DMS114 treated with DMSO at 0.1 percent for 48 hours (cell line): ENCODE data around the gene ZNF362.
"Not testable (repeated sequence)": the region's sequence is repeated elsewhere in the genome, so short reads cannot be mapped to it uniquely, and the experiment has no call there.

Experiments
- DNase-seq: peaks from one replicate; lab custom pipeline; 2025; ENCODE audit not compliant: unreplicated experiment; lab: John Stamatoyannopoulos, UW

ZNF362 gene

GRCh38 chr1:33256471-33257206 is at the start of gene ZNF362:
Gene ZNF362, plus strand, starts transcription at chr1:33256492. Its CDS starts 14,083 bp downstream, at chr1:33270575.
- DNase-seq, result peak; percentile 57

GRCh38 chr1:33211972-33212371 is 44.3 kb upstream of the ZNF362 start:
- no peak for DNase-seq

- DNase-seq, result no peak
Observed at GRCh38 chr1:33219886-33220661, 36.2 kb upstream of the ZNF362 start.

GRCh38 chr1:33220676-33221384 is 35.5 kb upstream of the ZNF362 start:
- no peak for DNase-seq

GRCh38 chr1:33221385-33221758 is 34.9 kb upstream of the ZNF362 start:
- DNase-seq, result no peak

GRCh38 chr1:33222381-33222780 is 33.9 kb upstream of the ZNF362 start:
- no peak for DNase-seq

- DNase-seq, result no peak
Observed at GRCh38 chr1:33224166-33224707, 32.1 kb upstream of the ZNF362 start.

- DNase-seq, result no peak
Observed at GRCh38 chr1:33225586-33225985, 30.7 kb upstream of the ZNF362 start.

GRCh38 chr1:33228935-33229487 is 27.3 kb upstream of the ZNF362 start:
- DNase-seq, result no peak

- no peak for DNase-seq
Observed at GRCh38 chr1:33231166-33231565, 25.1 kb upstream of the ZNF362 start.

GRCh38 chr1:33232716-33233115 is 23.6 kb upstream of the ZNF362 start:
- no peak for DNase-seq

- no peak for DNase-seq
Observed at GRCh38 chr1:33234131-33234530, 22.2 kb upstream of the ZNF362 start.

- DNase-seq, result no peak
Observed at GRCh38 chr1:33234588-33234990, 21.7 kb upstream of the ZNF362 start.

- no peak for DNase-seq
Observed at GRCh38 chr1:33235521-33235920, 20.8 kb upstream of the ZNF362 start.

- no peak for DNase-seq
Observed at GRCh38 chr1:33236498-33236897, 19.8 kb upstream of the ZNF362 start.

GRCh38 chr1:33237579-33237978 is 18.7 kb upstream of the ZNF362 start:
- DNase-seq, result no peak

GRCh38 chr1:33238194-33238724 is 18.0 kb upstream of the ZNF362 start:
- not testable (repeated sequence) for DNase-seq

- DNase-seq, result not testable (repeated sequence)
Observed at GRCh38 chr1:33239410-33239809, 16.9 kb upstream of the ZNF362 start.

GRCh38 chr1:33241866-33242265 is 14.4 kb upstream of the ZNF362 start:
- DNase-seq, result no peak

GRCh38 chr1:33242652-33243051 is 13.6 kb upstream of the ZNF362 start:
- DNase-seq, result no peak
